Measurements from ENCODE around the gene NEUROD1. TPM values are rescaled to one million over a fixed set of nuclear protein-coding genes. Genes with fewer than 3 reads are reported as not detected.
A peak's percentile ranks its signal among the peaks of the same experiment; 100 is the strongest.

The NEUROD1 gene
- total RNA-seq, 1 donor from 2014 or later = not detected

GRCh38 chr2:181685150-181685688, 4.9 kb upstream of the NEUROD1 start:
- no peak overlapping the region for H3K27ac ChIP-seq
- peaks cover 69% of the 10 kb centered on the region for H3K27me3 ChIP-seq
- no peak for TF ChIP-seq CTCF (IDR thresholded peaks at IDR 0.05)
- ATAC-seq (peak; percentile 38), DNase-seq (no peak)
- H3K4me3 ChIP-seq = no peak overlapping the region
- H3K36me3 ChIP-seq = no peaks in the 10 kb centered on the region
- intact Hi-C loops (cut with DNase I) = no loop called here
- peaks cover 6% of the 10 kb centered on the region for H3K4me1 ChIP-seq
- H3K9me3 ChIP-seq = no peaks in the 10 kb centered on the region

GRCh38 chr2:181684454-181685149, 4.3 kb upstream of the NEUROD1 start:
- H3K27me3 ChIP-seq = peaks cover 75% of the 10 kb centered on the region
- DNase-seq (no peak), ATAC-seq (no peak)
- intact Hi-C loops (cut with DNase I) = no loop called here
- no peaks in the 10 kb centered on the region for H3K36me3 ChIP-seq
- H3K27ac ChIP-seq = no peak overlapping the region
- no peak for TF ChIP-seq CTCF (IDR thresholded peaks at IDR 0.05)
- H3K9me3 ChIP-seq = no peaks in the 10 kb centered on the region
- H3K4me3 ChIP-seq = no peak overlapping the region
- H3K4me1 ChIP-seq = peaks cover 6% of the 10 kb centered on the region

GRCh38 chr2:181683518-181684453, 3.5 kb upstream of the NEUROD1 start:
- Histone ChIP-seq H3K9me3 (no peaks in the 10 kb centered on the region), H3K4me1 (peaks cover 6% of the 10 kb centered on the region), H3K4me3 (no peak overlapping the region), H3K27ac (no peak overlapping the region), H3K27me3 (peaks cover 83% of the 10 kb centered on the region), H3K36me3 (no peaks in the 10 kb centered on the region)
- no peak for TF ChIP-seq CTCF (IDR thresholded peaks at IDR 0.05)
- intact Hi-C loops (cut with DNase I) = no loop called here
- ATAC-seq = peak; percentile 15
- no peak for DNase-seq

GRCh38 chr2:181682795-181683517, 2.6 kb upstream of the NEUROD1 start:
- no peaks in the 10 kb centered on the region for H3K9me3 ChIP-seq
- peaks cover 88% of the 10 kb centered on the region for H3K27me3 ChIP-seq
- H3K27ac ChIP-seq = no peak overlapping the region
- ATAC-seq (no peak), DNase-seq (no peak)
- H3K4me3 ChIP-seq = no peak overlapping the region
- peaks cover 6% of the 10 kb centered on the region for H3K4me1 ChIP-seq
- H3K36me3 ChIP-seq = no peaks in the 10 kb centered on the region
- TF ChIP-seq CTCF (IDR thresholded peaks at IDR 0.05) = no peak
- intact Hi-C loops (cut with DNase I) = no loop called here

GRCh38 chr2:181682026-181682789, 1.9 kb upstream of the NEUROD1 start:
- intact Hi-C loops (cut with DNase I) = no loop called here
- peaks cover 6% of the 10 kb centered on the region for H3K4me1 ChIP-seq
- no peak for ATAC-seq
- TF ChIP-seq CTCF (IDR thresholded peaks at IDR 0.05) = no peak
- peaks cover 92% of the 10 kb centered on the region for H3K27me3 ChIP-seq
- no peak for DNase-seq
- no peak overlapping the region for H3K27ac ChIP-seq
- H3K9me3 ChIP-seq = no peaks in the 10 kb centered on the region
- no peak overlapping the region for H3K4me3 ChIP-seq
- no peaks in the 10 kb centered on the region for H3K36me3 ChIP-seq

All from upper lobe of right lung (tissue), 1 donor.